NCI-H69 (cell line): ENCODE measurements around the gene HTR6.

ENCODE experiments used
- DNase-seq: peaks from one replicate; lab custom pipeline; 2025; lab: John Stamatoyannopoulos, UW

The HTR6 gene

GRCh38 chr1:19688041-19688842 lies 23.6 kb downstream of the HTR6 start:
- DNase-seq: no peak

- peak; percentile 64 for DNase-seq
Observed at GRCh38 chr1:19689085-19689757, 24.5 kb downstream of the HTR6 start.

- no peak for DNase-seq
Observed at GRCh38 chr1:19689856-19690255, 25.2 kb downstream of the HTR6 start.

- no peak for DNase-seq
Observed at GRCh38 chr1:19690342-19690741, 25.7 kb downstream of the HTR6 start.

GRCh38 chr1:19694298-19694697 lies 29.6 kb downstream of the HTR6 start:
- DNase-seq: no peak

- no peak for DNase-seq
Observed at GRCh38 chr1:19695772-19696171, 31.1 kb downstream of the HTR6 start.

GRCh38 chr1:19696820-19697219 lies 32.1 kb downstream of the HTR6 start:
- DNase-seq: no peak

- no peak for DNase-seq
Observed at GRCh38 chr1:19698181-19698580, 33.5 kb downstream of the HTR6 start.

GRCh38 chr1:19700079-19700777 lies 35.6 kb downstream of the HTR6 start:
- no peak for DNase-seq

GRCh38 chr1:19703280-19703679 lies 38.6 kb downstream of the HTR6 start:
- no peak for DNase-seq

GRCh38 chr1:19704247-19705113 lies 39.8 kb downstream of the HTR6 start:
- peak; percentile 44 for DNase-seq

GRCh38 chr1:19705464-19705863 lies 40.8 kb downstream of the HTR6 start:
- no peak for DNase-seq

GRCh38 chr1:19706136-19706535 lies 41.5 kb downstream of the HTR6 start:
- no peak for DNase-seq

- DNase-seq: no peak
Observed at GRCh38 chr1:19708567-19709110, 44.0 kb downstream of the HTR6 start.

- DNase-seq: no peak
Observed at GRCh38 chr1:19709260-19709793, 44.7 kb downstream of the HTR6 start.

- DNase-seq: no peak
Observed at GRCh38 chr1:19710825-19711611, 46.3 kb downstream of the HTR6 start.

- DNase-seq: no peak
Observed at GRCh38 chr1:19712928-19713327, 48.3 kb downstream of the HTR6 start.

GRCh38 chr1:19715334-19716203 lies 50.9 kb downstream of the HTR6 start:
- peak; percentile 89 for DNase-seq

GRCh38 chr1:19717467-19717866 lies 52.8 kb downstream of the HTR6 start:
- DNase-seq: no peak

- no peak for DNase-seq
Observed at GRCh38 chr1:19720174-19720573, 55.5 kb downstream of the HTR6 start.
